GM23248 (cell line): Measurements from ENCODE around the gene THSD4.

Experiments used
- EZH2 ChIP-seq: fragments of 200-600 bp; sonication (generic); IDR thresholded peaks from 2 replicates; pipeline ENCODE4 v1.6.1; 2018; ENCODE audit warnings: antibody characterized with exemption, mild to moderate bottlenecking; ENCODE audit not compliant: insufficient read depth, poor library complexity, severe bottlenecking
- EZH2phosphoT487 ChIP-seq: fragments of 200-600 bp; sonication (generic); IDR thresholded peaks from 2 replicates; pipeline ENCODE4 v1.6.1; 2018; ENCODE audit warnings: antibody characterized with exemption, moderate library complexity, mild to moderate bottlenecking, low read depth; ENCODE audit not compliant: insufficient read depth

- TF ChIP-seq EZH2: no peak
- TF ChIP-seq EZH2phosphoT487: no peak
Measured at GRCh38 chr15:71082803-71083202, 32.5 kb upstream of the THSD4 start.
